H1 (cell line): ENCODE results near the gene NT5M. TPM values are rescaled to one million over a fixed set of nuclear protein-coding genes. Genes with fewer than 3 reads are reported as not detected.

Source experiments
- CTCF ChIA-PET: fragments of 300-600 bp; sonication (Branson Sonifier 250); formaldehyde crosslinking; loops from one replicate; lab custom pipeline; 2021; ENCODE audit not compliant: partially characterized antibody; lab: Charles Lee
- POLR2A ChIA-PET: fragments of 300-600 bp; sonication (Branson Sonifier 250); formaldehyde crosslinking; loops from one replicate; lab custom pipeline; 2021; ENCODE audit warnings: inconsistent platforms; ENCODE audit not compliant: partially characterized antibody; lab: Charles Lee
- DNase-seq, 2 experiments: peaks; one replicate each; pipeline versions ENCODE4 v3.0.0 to v3.0.0-alpha.2; 2010 to 2022; ENCODE audit warnings: low spot score in 2 of 2, low read depth in 1 of 2, mixed read lengths in 1 of 2
- FAIRE-seq: peaks from 2 replicates; lab custom pipeline; 2011; peaks lifted over from hg19 to GRCh38; lab: Jason Lieb, UNC
- H2AFZ ChIP-seq: 2 replicates; pipeline ENCODE4 v1.8.1; 2012; ENCODE audit warnings: low read length, inconsistent platforms
- H2AK5ac ChIP-seq: 2 replicates; pipeline ENCODE4 v1.6.1; 2013; ENCODE audit warnings: low read depth, low read length
- H2BK120ac ChIP-seq: replicated peaks from 2 replicates; pipeline ENCODE3; 2013; ENCODE audit warnings: low read depth, low read length, inconsistent platforms
- H2BK12ac ChIP-seq: 2 replicates; pipeline ENCODE4 v1.6.1; 2013; ENCODE audit warnings: low read depth, low read length
- H2BK15ac ChIP-seq: 2 replicates; pipeline ENCODE4 v1.6.1; 2013; ENCODE audit warnings: low read length
- H2BK20ac ChIP-seq: 2 replicates; pipeline ENCODE4 v1.6.1; 2013; ENCODE audit warnings: low read length
- H2BK5ac ChIP-seq: 2 replicates; pipeline ENCODE4 v1.6.1; 2013; ENCODE audit warnings: low read depth, low read length
- H3K14ac ChIP-seq: 2 replicates; pipeline ENCODE4 v1.6.1; 2013; ENCODE audit warnings: inconsistent platforms; ENCODE audit not compliant: insufficient read length
- H3K18ac ChIP-seq: 2 replicates; pipeline ENCODE4 v1.6.1; 2013; ENCODE audit warnings: low read length; ENCODE audit errors: extremely low read depth
- H3K23ac ChIP-seq: 2 replicates; pipeline ENCODE4 v1.6.1; 2013; ENCODE audit warnings: inconsistent platforms; ENCODE audit not compliant: insufficient read length
- H3K23me2 ChIP-seq: 2 replicates; pipeline ENCODE4 v1.6.1; 2013; ENCODE audit warnings: low read depth, low read length
- H3K27ac ChIP-seq: 2 replicates; pipeline ENCODE4 v1.6.1; 2011; ENCODE audit warnings: low read depth, low read length, inconsistent platforms
- H3K27me3 ChIP-seq, 4 experiments: replicated peaks in 1 of 4; 1 replicate in 1 of 4; 2 replicates in 3 of 4; pipeline versions ENCODE4 v1.6.1 to v1.8.1; 2011 to 2013; ENCODE audit warnings: low read length in 3 of 4, mild to moderate bottlenecking in 3 of 4, inconsistent platforms in 2 of 4, mixed read lengths in 2 of 4, moderate library complexity in 1 of 4; ENCODE audit not compliant: control insufficient read depth in 3 of 4, insufficient read depth in 3 of 4; ENCODE audit errors: extremely low read depth in 1 of 4
- H3K36me3 ChIP-seq, 4 experiments: 2 replicates each; pipeline versions ENCODE4 v1.6.1 to v1.8.1; 2011 to 2013; ENCODE audit warnings: mild to moderate bottlenecking in 4 of 4, low read length in 3 of 4, moderate library complexity in 2 of 4, control low read depth in 1 of 4, inconsistent platforms in 1 of 4; ENCODE audit not compliant: insufficient read depth in 4 of 4, control insufficient read depth in 2 of 4
- H3K4ac ChIP-seq: replicated peaks from 2 replicates; pipeline ENCODE3; 2013; ENCODE audit warnings: low read length, low read depth, mixed read lengths, inconsistent platforms; ENCODE audit not compliant: insufficient read length
- H3K4me1 ChIP-seq, 4 experiments: replicated peaks in 1 of 4; 1 replicate in 1 of 4; 2 replicates in 3 of 4; pipeline versions ENCODE4 v1.6.1 to v1.8.1; 2011 to 2013; ENCODE audit warnings: low read length in 3 of 4, inconsistent platforms in 2 of 4, mixed read lengths in 1 of 4; ENCODE audit not compliant: insufficient read depth in 4 of 4, control insufficient read depth in 3 of 4
- H3K4me2 ChIP-seq, 2 experiments: 2 replicates each; pipeline versions ENCODE4 v1.6.1 to v1.8.1; 2011 to 2013; ENCODE audit warnings: low read depth in 2 of 2, low read length in 2 of 2, control low read depth in 1 of 2, inconsistent platforms in 1 of 2, mild to moderate bottlenecking in 1 of 2; ENCODE audit not compliant: insufficient read depth in 1 of 2
- H3K4me3 ChIP-seq, 4 experiments: fragments of 200-600, 300-600 bp in 1 of 4; sonication (generic), shearing (Covaris generic), sonication (Bioruptor Twin) in 1 of 4; 2 replicates each; pipeline versions ENCODE4 v1.5.1 to v1.8.1; 2011 to 2016; ENCODE audit warnings: low read length in 4 of 4, low read depth in 3 of 4, control low read depth in 2 of 4, inconsistent platforms in 2 of 4, mild to moderate bottlenecking in 2 of 4, mixed read lengths in 1 of 4, moderate library complexity in 1 of 4; ENCODE audit not compliant: insufficient read depth in 2 of 4; ENCODE audit errors: extremely low read depth in 1 of 4
- H3K56ac ChIP-seq: replicated peaks from 2 replicates; pipeline ENCODE3; 2013; ENCODE audit warnings: low read depth, mild to moderate bottlenecking, mixed read lengths, low read length, inconsistent platforms; ENCODE audit not compliant: insufficient read length
- H3K79me1 ChIP-seq: 2 replicates; pipeline ENCODE4 v1.6.1; 2013; ENCODE audit warnings: low read depth, low read length, control low read depth
- H3K79me2 ChIP-seq, 2 experiments: 2 replicates each; pipeline versions ENCODE4 v1.6.1 to v1.8.1; 2012 to 2013; ENCODE audit warnings: low read length in 2 of 2, mild to moderate bottlenecking in 2 of 2, inconsistent platforms in 1 of 2; ENCODE audit not compliant: insufficient read depth in 2 of 2, control insufficient read depth in 1 of 2
- H3K9ac ChIP-seq, 4 experiments: replicated peaks in 1 of 4; 1 replicate in 1 of 4; 2 replicates in 3 of 4; pipeline versions ENCODE4 v1.6.1 to v1.8.1; 2011 to 2013; ENCODE audit warnings: low read depth in 3 of 4, low read length in 3 of 4, control low read depth in 2 of 4, mild to moderate bottlenecking in 2 of 4, moderate library complexity in 2 of 4, inconsistent platforms in 1 of 4; ENCODE audit errors: extremely low read depth in 1 of 4
- H3K9me3 ChIP-seq, 2 experiments: 2 replicates each; pipeline versions ENCODE4 v1.6.1 to v1.8.1; 2012 to 2013; ENCODE audit warnings: mild to moderate bottlenecking in 2 of 2, moderate library complexity in 2 of 2, control low read depth in 1 of 2, inconsistent platforms in 1 of 2, low read depth in 1 of 2, low read length in 1 of 2, mixed read lengths in 1 of 2; ENCODE audit not compliant: insufficient read depth in 2 of 2
- H4K20me1 ChIP-seq, 2 experiments: replicated peaks in 1 of 2; 2 replicates each; pipeline versions ENCODE3 to v1.8.1; 2011 to 2013; ENCODE audit warnings: inconsistent platforms in 2 of 2, low read length in 2 of 2, mild to moderate bottlenecking in 1 of 2; ENCODE audit not compliant: insufficient read depth in 2 of 2, control insufficient read depth in 1 of 2
- H4K5ac ChIP-seq: 2 replicates; pipeline ENCODE4 v1.6.1; 2013; ENCODE audit warnings: low read length, low read depth, mixed read lengths, inconsistent platforms; ENCODE audit not compliant: insufficient read length
- H4K8ac ChIP-seq: 2 replicates; pipeline ENCODE4 v1.8.0; 2013; ENCODE audit warnings: mild to moderate bottlenecking, moderate library complexity, low read length, inconsistent platforms; ENCODE audit not compliant: insufficient read depth; ENCODE audit errors: extremely low read depth
- H4K91ac ChIP-seq: replicated peaks from 2 replicates; pipeline ENCODE3; 2013; ENCODE audit warnings: low read length, mixed read lengths, inconsistent platforms; ENCODE audit not compliant: insufficient read length
- ASH2L ChIP-seq: fragments of 200-600, 300-600 bp; sonication (generic); IDR thresholded peaks from one replicate; pipeline ENCODE4 v1.7.1; 2017; ENCODE audit warnings: low read length
- EGR1 ChIP-seq: IDR thresholded peaks from 2 replicates; pipeline ENCODE4 v1.6.1; 2011; ENCODE audit warnings: low read depth, low read length, borderline replicate concordance
- HDAC2 ChIP-seq, 2 experiments: fragments of 300-600 bp in 1 of 2; sonication (generic) in 1 of 2; IDR thresholded peaks; 2 replicates each; pipeline ENCODE4 v1.6.1; 2011 to 2012; ENCODE audit warnings: low read depth in 2 of 2, low read length in 2 of 2, mild to moderate bottlenecking in 2 of 2, moderate library complexity in 2 of 2, borderline replicate concordance in 1 of 2, inconsistent platforms in 1 of 2
- NRF1 ChIP-seq: IDR thresholded peaks from 2 replicates; pipeline ENCODE4 v1.6.1; 2011; ENCODE audit warnings: mild to moderate bottlenecking, low read depth, low read length, improper control_type of control experiment
- RNF2 ChIP-seq: fragments of 200-900, 300-1000 bp; sonication (generic); IDR thresholded peaks from 2 replicates; pipeline ENCODE4 v1.7.1; 2016; ENCODE audit warnings: borderline replicate concordance, low read depth, mild to moderate bottlenecking, antibody characterized with exemption, low read length; ENCODE audit not compliant: poor library complexity, severe bottlenecking; ENCODE audit errors: missing control alignments
- SRF ChIP-seq: IDR thresholded peaks from 2 replicates; pipeline ENCODE4 v1.6.1; 2011; ENCODE audit warnings: mild to moderate bottlenecking, low read depth, low read length, moderate library complexity
- SUZ12 ChIP-seq: fragments of 200-600 bp; sonication (generic); IDR thresholded peaks from 2 replicates; pipeline ENCODE4 v1.6.1; 2012; ENCODE audit warnings: mild to moderate bottlenecking, inconsistent platforms, low read length, moderate library complexity, mixed read lengths
- YY1 ChIP-seq: IDR thresholded peaks from 2 replicates; pipeline ENCODE4 v1.6.1; 2011; ENCODE audit warnings: low read depth, mild to moderate bottlenecking, low read length
- ZNF274 ChIP-seq: IDR thresholded peaks from 2 replicates; pipeline ENCODE4 v1.7.0; 2012; ENCODE audit warnings: low read length, borderline replicate concordance; ENCODE audit errors: extremely low read depth
- WGBS, 2 experiments: shearing (Covaris generic) in 1 of 2; methylation state at CpG; one replicate each; pipeline versions ENCODE4 v1.1.6 to v1.1.7; 2013 to 2015; ENCODE audit warnings: low lambda C conversion rate in 2 of 2, mixed read lengths in 2 of 2, inconsistent platforms in 1 of 2, low coverage in 1 of 2, missing lambda C conversion rate in 1 of 2; ENCODE audit not compliant: insufficient replicate concordance in 2 of 2, insufficient coverage in 1 of 2, insufficient read length in 1 of 2; ENCODE audit errors: extremely low coverage in 1 of 2, missing lambda C conversion rate in 1 of 2; 5-methylcytosine and 5-hydroxymethylcytosine counted together
- polyA plus RNA-seq, 7 experiments: library from polyadenylated mRNA; depleted of rRNA in 3 of 7; stranded (reverse) in 5 of 7; unstranded in 2 of 7; fragments of >200 nt in 5 of 7; fragments of 200-250 nt in 2 of 7; gene quantifications; 1 replicate in 5 of 7; 2 replicates in 1 of 7; 4 replicates in 1 of 7; pipeline versions ENCODE4 v1.2.1 to v1.2.3, GENCODE V29; 2011 to 2013; ENCODE audit warnings: missing spikeins in 2 of 7, mixed read lengths in 2 of 7
- total RNA-seq: library from RNA; stranded (reverse); fragmentation: NEBNext Ultra II Directional; extraction: Animal tissue kit (Norgen Biotek cat#: 25700); gene quantifications from 2 replicates; pipeline ENCODE4 v1.2.1, GENCODE V29; 2021
- TF ChIP-seq, protein P1 (sequence below): IDR thresholded peaks from 2 replicates; pipeline ENCODE4 v1.6.1; 2012; ENCODE audit warnings: inconsistent platforms

NT5M gene
- total and polyA plus RNA-seq, 2 of the 8 experiments (the other 6 are each of a cell fraction or from before 2014, with no cell fraction given), result 7.6 to 18.2 TPM

DNA sequence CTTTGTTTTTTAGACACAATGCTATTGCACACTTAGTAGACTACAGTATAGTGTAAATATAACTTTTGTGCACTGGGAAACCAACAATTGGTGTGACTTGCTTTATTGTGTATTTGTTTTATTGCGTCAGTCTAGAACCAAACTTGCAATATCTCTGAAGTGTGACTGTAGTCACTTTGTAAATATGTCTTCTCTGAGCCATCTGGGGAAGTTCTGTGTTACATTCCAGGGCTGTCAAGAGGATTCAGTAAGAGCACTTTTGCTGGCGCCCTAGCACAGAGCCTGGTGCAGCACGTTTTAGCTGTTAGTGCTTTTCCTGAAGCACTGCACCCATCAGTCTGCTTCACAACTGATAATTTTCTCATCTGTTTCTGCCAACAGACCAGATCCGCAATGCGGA is 73.2 kb downstream of the NT5M start:
- Histone ChIP-seq H3K9ac (no peak overlapping the region), H3K4me1 (no peaks in the 10 kb centered on the region), H2AFZ (no peak overlapping the region), H3K56ac (no peak overlapping the region), H4K5ac (no peak overlapping the region), H2BK120ac (no peak overlapping the region), H3K36me3 (no peaks in the 10 kb centered on the region), H4K8ac (no peak overlapping the region), H2BK5ac (no peak overlapping the region), H3K18ac (no peak overlapping the region), H3K4me3 (no peak overlapping the region), H3K79me2 (no peaks in the 10 kb centered on the region), H3K27me3 (no peaks in the 10 kb centered on the region; a peak in 2 of 7 replicates), H3K27ac (no peak overlapping the region), H3K4me2 (no peak overlapping the region), H2BK12ac (no peak overlapping the region), H4K20me1 (no peaks in the 10 kb centered on the region), H2BK15ac (no peak overlapping the region), H3K23me2 (no peaks in the 10 kb centered on the region), H3K4ac (no peak overlapping the region), H2AK5ac (no peak overlapping the region), H3K79me1 (no peaks in the 10 kb centered on the region), H3K14ac (no peak overlapping the region), H4K91ac (no peak overlapping the region), H2BK20ac (no peak overlapping the region), H3K23ac (no peak overlapping the region), H3K9me3 (no peaks in the 10 kb centered on the region)
- ChIA-PET CTCF (interaction anchor here (1.2 to 4.4 kb wide), 6 partner anchors 10 to 477 kb away, joined by 3 to 11 read pairs (median 6); no protein-coding TSS in a partner anchor), POLR2A (no interaction called here)
- WGBS, 2 experiments, result 90% methylated on average over 5 of the region's 5 CpGs; no CpG with 5 or more reads in 1 of the 2 experiments
- no peak for FAIRE-seq
- no peak for DNase-seq
- TF ChIP-seq ZNF274 (no peak), ASH2L (no peak), RNF2 (no peak), YY1 (no peak), SRF (no peak), NRF1 (no peak), SUZ12 (no peak), EGR1 (no peak), HDAC2 (IDR thresholded peaks at IDR 0.05; ENCODE audit: borderline replicate concordance in 1 of 2, low read depth in 2 of 2, low read length in 2 of 2) (no peak)
- TF ChIP-seq, protein P1, sequence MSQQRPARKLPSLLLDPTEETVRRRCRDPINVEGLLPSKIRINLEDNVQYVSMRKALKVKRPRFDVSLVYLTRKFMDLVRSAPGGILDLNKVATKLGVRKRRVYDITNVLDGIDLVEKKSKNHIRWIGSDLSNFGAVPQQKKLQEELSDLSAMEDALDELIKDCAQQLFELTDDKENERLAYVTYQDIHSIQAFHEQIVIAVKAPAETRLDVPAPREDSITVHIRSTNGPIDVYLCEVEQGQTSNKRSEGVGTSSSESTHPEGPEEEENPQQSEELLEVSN, result no peak
